ENCODE measurements around the gene PRLH. TPM values are rescaled to one million over a fixed set of nuclear protein-coding genes. Genes with fewer than 3 reads are reported as not detected.
"Not testable (repeated sequence)": the region's sequence is repeated elsewhere in the genome, so short reads cannot be mapped to it uniquely, and the experiment has no call there.

PRLH gene
- total RNA-seq, 5 donors from 2014 or later (not counting 1 experiment from before 2014, with no cell fraction given) = not detected

GRCh38 chr2:237603049-237603717 lies 36.8 kb downstream of the PRLH start:
- H3K9me3 Mint-ChIP-seq = no peaks in the 10 kb centered on the region
- Histone ChIP-seq H3K4me1 (ENCODE audit: control insufficient read depth in 1 of 2, extremely low read depth in 1 of 2, insufficient read depth in 2 of 2, low read length in 2 of 2) (peaks cover 8 to 28% of the 10 kb centered on the region in 2 experiments), H3K27me3 (replicated peaks in 1 of 2; ENCODE audit: control insufficient read depth in 2 of 2, extremely low read depth in 1 of 2, insufficient read depth in 2 of 2, low read length in 1 of 2) (peaks cover 0 to 3% of the 10 kb centered on the region in 2 experiments), H3K36me3 (ENCODE audit: control insufficient read depth in 2 of 2, extremely low read depth in 1 of 2, insufficient read depth in 1 of 2, low read length in 1 of 2) (no peaks in the 10 kb centered on the region), H3K27ac (ENCODE audit: low read length) (peak overlapping the region; percentile 83), H3K9me3 (no peaks in the 10 kb centered on the region), H3K4me3 (ENCODE audit: control insufficient read depth in 1 of 2, extremely low read depth in 1 of 2, low read length in 1 of 2) (peak overlapping the region in 1 of 2 donors; percentile 27)
- H3K27me3 Mint-ChIP-seq = peaks cover 0 to 4% of the 10 kb centered on the region in 2 donors
- ATAC-seq (replicated peaks in 1 of 4) (no peak), DNase-seq (no peak)
- ChIA-PET POLR2A (interaction anchor here in 1 of 2 donors (0.9 kb wide), 2 partner anchors 70 to 72 kb away, joined by 3 to 6 read pairs; no protein-coding TSS in a partner anchor), CTCF (interaction anchor here in 1 of 2 donors (0.9 to 1.0 kb wide), 2 partner anchors 31 to 71 kb away, joined by 3 to 6 read pairs; no protein-coding TSS in a partner anchor)
- no peaks in the 10 kb centered on the region for H3K36me3 Mint-ChIP-seq
- H3K4me3 Mint-ChIP-seq = peak overlapping the region; percentile 52 to 73 (median 71)
- peaks cover 22 to 26% (median 24%) of the 10 kb centered on the region in 3 donors for H3K4me1 Mint-ChIP-seq
- H3K27ac Mint-ChIP-seq = peak overlapping the region; percentile 91 to 94
- WGBS (ENCODE audit: insufficient coverage) = 49% methylated on average over 7 of the region's 13 CpGs

- 4% methylated on average over 6 of the region's 15 CpGs for WGBS (ENCODE audit: insufficient coverage)
- Mint-ChIP-seq H3K27me3 (peaks cover 0 to 4% of the 10 kb centered on the region in 2 donors), H3K27ac (peak overlapping the region; percentile 91 to 94), H3K36me3 (no peaks in the 10 kb centered on the region), H3K4me3 (peak overlapping the region; percentile 52 to 73 (median 71)), H3K9me3 (no peaks in the 10 kb centered on the region), H3K4me1 (peaks cover 20 to 24% (median 22%) of the 10 kb centered on the region in 3 donors)
- H3K27ac ChIP-seq (ENCODE audit: low read length) = peak overlapping the region; percentile 83
- POLR2A ChIA-PET = interaction anchor here (0.5 to 1.0 kb wide), 10 partner anchors 9 to 367 kb away, joined by 3 to 8 read pairs (median 4); no protein-coding TSS in a partner anchor
- H3K27me3 ChIP-seq (replicated peaks in 1 of 2; ENCODE audit: control insufficient read depth in 2 of 2, extremely low read depth in 1 of 2, insufficient read depth in 2 of 2, low read length in 1 of 2) = peaks cover 0 to 3% of the 10 kb centered on the region in 2 experiments
- ATAC-seq (replicated peaks in 1 of 4) (peak; percentile 94 to 99 (median 99)), DNase-seq (peak; percentile 15 to 86 (median 68))
- CTCF ChIA-PET = interaction anchor here in 1 of 2 donors (0.7 to 1.1 kb wide), 4 partner anchors 22 to 70 kb away, joined by 3 to 7 read pairs (median 4); no protein-coding TSS in a partner anchor
- no peaks in the 10 kb centered on the region for H3K36me3 ChIP-seq (ENCODE audit: control insufficient read depth in 2 of 2, extremely low read depth in 1 of 2, insufficient read depth in 1 of 2, low read length in 1 of 2)
- H3K4me3 ChIP-seq (ENCODE audit: control insufficient read depth in 1 of 2, extremely low read depth in 1 of 2, low read length in 1 of 2) = peak overlapping the region; percentile 27 to 49
- peaks cover 8 to 28% of the 10 kb centered on the region in 2 experiments for H3K4me1 ChIP-seq (ENCODE audit: control insufficient read depth in 1 of 2, extremely low read depth in 1 of 2, insufficient read depth in 2 of 2, low read length in 2 of 2)
- H3K9me3 ChIP-seq = no peaks in the 10 kb centered on the region
Observed at GRCh38 chr2:237603718-237604362, 37.5 kb downstream of the PRLH start.

GRCh38 chr2:237604391-237604790 lies 38.0 kb downstream of the PRLH start:
- Histone ChIP-seq H3K36me3 (ENCODE audit: control insufficient read depth in 2 of 2, extremely low read depth in 1 of 2, insufficient read depth in 1 of 2, low read length in 1 of 2) (no peaks in the 10 kb centered on the region), H3K27ac (ENCODE audit: low read length) (peak overlapping the region; percentile 83), H3K4me1 (ENCODE audit: control insufficient read depth in 1 of 2, extremely low read depth in 1 of 2, insufficient read depth in 2 of 2, low read length in 2 of 2) (peaks cover 8 to 28% of the 10 kb centered on the region in 2 experiments), H3K27me3 (replicated peaks in 1 of 2; ENCODE audit: control insufficient read depth in 2 of 2, extremely low read depth in 1 of 2, insufficient read depth in 2 of 2, low read length in 1 of 2) (peaks cover 0 to 3% of the 10 kb centered on the region in 2 experiments), H3K4me3 (ENCODE audit: control insufficient read depth in 1 of 2, extremely low read depth in 1 of 2, low read length in 1 of 2) (no peak overlapping the region), H3K9me3 (no peaks in the 10 kb centered on the region)
- Mint-ChIP-seq H3K27me3 (peaks cover 0 to 4% of the 10 kb centered on the region in 2 donors), H3K27ac (peak overlapping the region; percentile 91 to 94), H3K4me1 (peaks cover 20 to 24% (median 22%) of the 10 kb centered on the region in 3 donors), H3K36me3 (no peaks in the 10 kb centered on the region), H3K4me3 (peak overlapping the region in 1 of 3 donors; percentile 73), H3K9me3 (no peaks in the 10 kb centered on the region)
- ATAC-seq (replicated peaks in 1 of 4) (no peak), DNase-seq (no peak)
- 100% methylated on average over 5 of the region's 11 CpGs for WGBS (ENCODE audit: insufficient coverage)
- CTCF ChIA-PET = interaction anchor here in 1 of 2 donors (0.7 to 1.1 kb wide), 4 partner anchors 23 to 69 kb away, joined by 3 to 7 read pairs (median 4); no protein-coding TSS in a partner anchor
- POLR2A ChIA-PET = interaction anchor here (0.5 to 1.0 kb wide), 10 partner anchors 8 to 366 kb away, joined by 3 to 8 read pairs (median 4); no protein-coding TSS in a partner anchor

GRCh38 chr2:237604960-237605359 lies 38.6 kb downstream of the PRLH start:
- H3K4me3 Mint-ChIP-seq = no peak overlapping the region
- H3K27me3 Mint-ChIP-seq = peaks cover 0 to 4% of the 10 kb centered on the region in 2 donors
- peaks cover 0 to 3% of the 10 kb centered on the region in 2 experiments for H3K27me3 ChIP-seq (replicated peaks in 1 of 2; ENCODE audit: control insufficient read depth in 2 of 2, extremely low read depth in 1 of 2, insufficient read depth in 2 of 2, low read length in 1 of 2)
- H3K9me3 Mint-ChIP-seq = no peaks in the 10 kb centered on the region
- peaks cover 8 to 28% of the 10 kb centered on the region in 2 experiments for H3K4me1 ChIP-seq (ENCODE audit: control insufficient read depth in 1 of 2, extremely low read depth in 1 of 2, insufficient read depth in 2 of 2, low read length in 2 of 2)
- H3K4me3 ChIP-seq (ENCODE audit: control insufficient read depth in 1 of 2, extremely low read depth in 1 of 2, low read length in 1 of 2) = no peak overlapping the region
- H3K36me3 ChIP-seq (ENCODE audit: control insufficient read depth in 2 of 2, extremely low read depth in 1 of 2, insufficient read depth in 1 of 2, low read length in 1 of 2) = no peaks in the 10 kb centered on the region
- H3K4me1 Mint-ChIP-seq = peaks cover 20 to 24% (median 22%) of the 10 kb centered on the region in 3 donors
- H3K27ac Mint-ChIP-seq = peak overlapping the region; percentile 40 to 68
- ChIA-PET CTCF (interaction anchor here in 1 of 2 donors (1.1 kb wide), 1 partner anchor 23 kb away, joined by 7 read pairs; no protein-coding TSS in a partner anchor), POLR2A (interaction anchor here in 1 of 2 donors (0.6 kb wide), 1 partner anchor 61 kb away, joined by 3 read pairs; no protein-coding TSS in a partner anchor)
- ATAC-seq (replicated peaks in 1 of 4) (no peak), DNase-seq (no peak)
- H3K36me3 Mint-ChIP-seq = no peaks in the 10 kb centered on the region
- no peaks in the 10 kb centered on the region for H3K9me3 ChIP-seq
- WGBS (ENCODE audit: insufficient coverage) = 83% methylated on average over 4 of the region's 9 CpGs
- no peak overlapping the region for H3K27ac ChIP-seq (ENCODE audit: low read length)

GRCh38 chr2:237606522-237606921 lies 40.1 kb downstream of the PRLH start:
- ATAC-seq (replicated peaks in 1 of 4); H3K4me3 ChIP-seq (ENCODE audit: control insufficient read depth in 1 of 2, extremely low read depth in 1 of 2, low read length in 1 of 2); H3K27me3 ChIP-seq (replicated peaks in 1 of 2; ENCODE audit: control insufficient read depth in 2 of 2, extremely low read depth in 1 of 2, insufficient read depth in 2 of 2, low read length in 1 of 2); H3K9me3 ChIP-seq; POLR2A ChIA-PET; H3K36me3 Mint-ChIP-seq; H3K27ac Mint-ChIP-seq; DNase-seq; H3K27me3 Mint-ChIP-seq; H3K9me3 Mint-ChIP-seq; H3K27ac ChIP-seq (ENCODE audit: low read length); H3K4me3 Mint-ChIP-seq; CTCF ChIA-PET; H3K36me3 ChIP-seq (ENCODE audit: control insufficient read depth in 2 of 2, extremely low read depth in 1 of 2, insufficient read depth in 1 of 2, low read length in 1 of 2): not testable (repeated sequence)
- peaks cover 8 to 28% of the 10 kb centered on the region in 2 experiments for H3K4me1 ChIP-seq (ENCODE audit: control insufficient read depth in 1 of 2, extremely low read depth in 1 of 2, insufficient read depth in 2 of 2, low read length in 2 of 2)
- peaks cover 20 to 24% (median 22%) of the 10 kb centered on the region in 3 donors for H3K4me1 Mint-ChIP-seq
- WGBS (ENCODE audit: insufficient coverage) = 90% methylated on average over 4 of the region's 4 CpGs
